Measurements from ENCODE around the gene SIVA1.

GRCh38 chr14:104775073-104775489 is 22.1 kb downstream of the SIVA1 start:
- TF ChIP-seq GATA2 (IDR thresholded peaks at IDR 0.05; ENCODE audit: low read depth, low read length) (no peak), GATA3 (IDR thresholded peaks at IDR 0.05; ENCODE audit: low read depth, low read length) (no peak)

Measured in SH-SY5Y (cell line).